ENCODE results near the gene HDAC7.

HDAC7 gene

GRCh38 chr12:47758834-47759690 lies 60.6 kb downstream of the HDAC7 start, which contains the start of gene RAPGEF3:
Gene RAPGEF3 (minus strand): TSS chr12:47758880. CDS start chr12:47758556, 324 bp downstream.
- peak; percentile 97 for DNase-seq (ENCODE audit: low spot score)

GRCh38 chr12:47758584-47758833 lies 61.2 kb downstream of the HDAC7 start:
- no peak for DNase-seq (ENCODE audit: low spot score)

DNA sequence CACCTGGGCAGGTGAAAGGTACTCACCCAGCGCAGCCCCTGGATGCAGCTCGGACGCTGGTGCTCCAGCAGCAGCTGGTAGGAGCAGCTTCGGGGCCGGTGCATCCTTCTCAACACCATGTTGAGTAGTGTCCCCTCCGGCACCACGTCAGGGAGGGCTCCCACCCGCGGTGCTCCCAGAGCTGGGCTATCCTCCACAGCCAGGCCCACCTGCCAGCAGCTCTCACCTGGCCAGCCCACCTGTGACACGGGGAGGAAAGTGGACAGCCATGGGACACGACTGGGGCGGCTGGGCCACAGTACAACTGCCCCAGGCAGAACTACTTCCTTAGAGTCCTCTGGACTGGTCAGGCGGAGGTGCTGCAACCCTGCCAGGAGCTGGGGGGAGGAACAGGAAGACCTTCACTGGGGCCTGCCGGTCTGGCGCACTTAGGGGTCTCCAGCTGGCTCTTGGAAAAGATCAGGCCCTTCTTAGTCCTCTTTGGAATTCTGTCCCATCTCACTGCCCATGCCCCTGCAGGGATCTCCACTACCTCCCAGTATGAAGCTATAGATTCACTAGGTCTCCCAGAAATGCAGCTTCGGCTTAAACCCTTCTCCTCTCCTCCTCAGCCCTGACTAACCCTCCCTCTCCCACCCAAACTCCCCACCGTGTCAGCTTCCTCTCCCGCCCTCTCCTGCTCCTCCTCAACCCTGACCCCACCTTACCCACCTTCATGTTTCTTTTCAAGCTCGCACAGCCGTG lies 61.7 kb downstream of the HDAC7 start:
- no peak for DNase-seq (ENCODE audit: low spot score)

- DNase-seq (ENCODE audit: low spot score) = no peak
These were observed 62.3 kb downstream of the HDAC7 start for GRCh38 chr12:47757364-47757839.

DNA sequence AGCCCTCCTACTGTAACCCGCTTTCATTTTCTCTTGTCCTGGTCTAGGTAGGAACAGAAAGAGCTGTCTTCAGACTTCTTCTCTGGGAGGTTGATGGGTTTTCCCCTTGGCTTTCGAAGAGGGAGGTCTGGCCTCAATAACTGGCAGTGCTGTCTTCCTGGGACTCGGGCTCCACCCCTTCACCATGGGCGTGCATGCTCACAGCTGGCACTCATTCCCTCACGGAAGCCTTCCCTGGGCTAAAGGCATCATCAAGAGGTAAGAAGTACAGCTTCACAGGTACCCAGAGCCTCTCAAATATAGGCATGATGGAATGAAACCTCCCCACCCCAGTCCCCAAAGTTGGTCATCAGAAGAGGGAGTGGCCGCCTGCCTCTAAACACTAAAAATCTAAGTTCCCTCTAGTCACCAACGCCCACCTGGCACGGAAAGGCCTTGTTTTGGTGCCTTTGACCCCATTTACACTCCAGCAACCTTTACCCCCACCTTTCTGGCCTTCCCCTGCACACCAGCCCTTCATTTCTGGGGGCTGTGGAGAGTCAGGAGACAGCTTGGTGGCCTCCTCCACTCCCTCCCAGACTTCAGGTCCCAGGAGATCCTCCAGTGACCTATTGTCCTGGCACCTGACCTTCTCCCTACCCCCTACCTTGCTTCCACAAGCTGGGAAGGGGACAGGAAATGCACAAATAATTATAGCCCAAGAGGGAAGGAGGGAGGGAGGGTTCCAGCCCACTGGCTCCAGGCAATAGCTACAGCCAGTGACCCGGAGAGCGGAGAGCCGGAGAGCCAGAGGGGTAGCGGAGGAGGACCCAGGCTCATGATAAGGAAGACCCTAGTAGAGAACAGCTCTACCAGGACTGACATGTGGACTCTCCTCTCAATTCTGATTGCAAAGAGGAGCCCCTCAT lies 63.8 kb downstream of the HDAC7 start:
- DNase-seq (ENCODE audit: low spot score) = no peak

DNA sequence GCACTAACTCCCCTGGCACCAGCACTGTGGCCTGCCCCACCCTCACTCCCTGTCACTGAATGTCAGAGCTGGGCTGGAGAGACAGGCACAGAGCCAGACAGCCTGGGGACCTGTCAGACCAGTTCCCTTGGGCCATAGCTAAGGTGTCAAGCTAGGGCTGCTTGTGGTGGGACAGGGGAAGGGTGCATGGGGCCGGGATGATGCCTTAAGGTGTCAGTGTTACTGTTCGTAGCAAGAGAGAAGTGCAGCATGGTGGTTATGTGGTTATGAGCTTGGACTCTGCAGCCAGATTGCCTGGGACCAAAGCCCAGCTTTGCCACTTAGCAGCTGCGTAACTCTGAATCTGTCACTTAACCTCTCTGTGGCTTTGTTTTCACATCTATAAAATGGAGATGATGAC lies 64.8 kb downstream of the HDAC7 start:
- DNase-seq (ENCODE audit: low spot score) = no peak

DNA sequence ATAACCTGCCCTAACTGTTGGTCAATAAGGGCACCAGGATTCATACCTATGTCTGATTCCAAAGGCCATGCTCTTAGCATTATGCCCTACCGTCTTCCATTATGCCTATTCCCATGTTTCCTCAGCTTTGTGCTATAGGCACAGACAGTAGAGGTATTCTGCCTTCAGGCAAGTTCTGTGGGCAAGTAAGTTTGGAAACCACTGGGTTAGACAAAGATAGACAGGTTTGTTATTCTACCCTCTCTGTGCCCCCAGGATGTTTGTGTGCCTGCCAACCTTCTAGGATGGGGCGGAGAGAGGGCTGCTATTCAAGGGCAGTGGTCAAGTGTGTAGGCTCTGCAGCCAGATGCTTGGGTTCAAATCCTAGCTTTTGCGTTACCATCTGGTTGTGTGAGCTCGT lies 65.6 kb downstream of the HDAC7 start:
- no peak for DNase-seq (ENCODE audit: low spot score)

- no peak for DNase-seq (ENCODE audit: low spot score)
These were observed 66.4 kb downstream of the HDAC7 start for GRCh38 chr12:47753021-47754001.

GRCh38 chr12:47752552-47752951 lies 67.2 kb downstream of the HDAC7 start:
- peak; percentile 67 for DNase-seq (ENCODE audit: low spot score)

- no peak for DNase-seq (ENCODE audit: low spot score)
These were observed 67.6 kb downstream of the HDAC7 start for GRCh38 chr12:47752121-47752520.

GRCh38 chr12:47751561-47751960 lies 68.1 kb downstream of the HDAC7 start:
- DNase-seq (ENCODE audit: low spot score) = no peak

DNA sequence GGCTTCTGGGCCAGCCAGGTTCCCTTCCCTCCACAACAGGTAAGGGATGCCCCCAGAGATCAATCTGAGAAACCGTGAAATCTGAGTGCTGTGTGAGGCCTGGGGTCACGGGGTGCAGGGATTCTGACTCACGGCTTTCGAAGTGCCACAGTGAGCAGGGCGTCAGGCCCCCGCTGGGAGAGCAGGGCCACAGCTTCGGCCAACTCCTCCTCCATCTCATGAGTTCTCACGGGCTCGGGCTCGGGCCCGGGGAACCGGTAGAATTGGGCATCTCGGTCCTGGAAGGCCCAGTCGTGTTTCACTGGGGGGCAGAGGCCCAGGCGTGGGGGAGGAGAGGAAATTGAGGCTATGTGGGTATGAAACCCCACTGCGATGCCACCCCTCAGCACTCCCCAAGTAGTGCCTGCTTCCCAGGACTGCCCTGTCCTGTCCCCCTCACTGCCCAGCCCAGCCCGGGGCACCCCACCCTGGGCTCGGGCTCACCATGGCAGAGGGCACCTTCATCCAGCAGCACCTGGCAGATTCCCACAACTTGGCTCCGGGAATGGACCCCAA lies 68.7 kb downstream of the HDAC7 start:
- no peak for DNase-seq (ENCODE audit: low spot score)

DNA sequence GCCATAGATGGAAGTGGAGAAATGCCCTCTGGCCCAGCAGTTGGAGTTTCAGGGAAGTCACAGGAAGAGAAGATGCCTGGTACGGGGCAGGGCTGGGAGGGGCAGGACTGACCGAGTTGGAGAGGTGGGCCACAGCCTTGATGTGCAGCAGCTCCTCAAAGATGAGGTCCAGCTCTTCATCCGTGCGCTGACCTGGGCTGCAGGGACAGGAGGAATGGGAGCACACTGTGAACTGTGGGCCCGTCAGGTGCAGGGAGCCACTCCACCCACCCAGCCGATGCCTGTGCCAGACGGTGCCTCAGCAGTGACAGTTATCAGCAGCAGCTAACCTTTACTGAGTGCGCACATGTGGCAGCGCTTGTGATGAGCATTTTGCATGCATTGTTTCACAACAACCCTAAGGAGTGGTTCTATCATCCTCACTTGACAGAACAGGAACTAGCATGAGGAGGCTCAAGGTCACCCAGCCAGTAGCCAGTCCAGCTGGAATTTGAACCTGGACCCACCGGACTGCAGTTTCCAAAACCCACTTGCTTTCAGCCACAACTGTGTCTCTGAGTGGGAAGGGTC lies 69.4 kb downstream of the HDAC7 start:
- DNase-seq (ENCODE audit: low spot score) = no peak

GRCh38 chr12:47748899-47749298 lies 70.8 kb downstream of the HDAC7 start:
- DNase-seq (ENCODE audit: low spot score) = no peak

DNA sequence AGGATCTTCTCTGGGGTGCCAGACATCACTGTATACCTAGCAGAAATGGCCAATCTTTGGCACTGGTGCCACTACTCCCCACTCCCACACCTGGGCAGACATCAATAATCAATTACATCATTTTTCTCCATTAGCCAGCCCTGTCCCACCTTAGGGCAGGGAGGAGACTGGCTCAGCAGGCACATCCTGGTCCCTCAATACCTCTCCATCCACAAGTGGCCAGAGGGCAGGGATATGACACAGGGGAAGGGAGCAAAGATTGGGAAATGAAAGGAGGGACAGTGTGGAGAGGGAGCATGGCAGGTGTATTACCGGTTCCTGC lies 71.2 kb downstream of the HDAC7 start:
- DNase-seq (ENCODE audit: low spot score) = no peak

DNA sequence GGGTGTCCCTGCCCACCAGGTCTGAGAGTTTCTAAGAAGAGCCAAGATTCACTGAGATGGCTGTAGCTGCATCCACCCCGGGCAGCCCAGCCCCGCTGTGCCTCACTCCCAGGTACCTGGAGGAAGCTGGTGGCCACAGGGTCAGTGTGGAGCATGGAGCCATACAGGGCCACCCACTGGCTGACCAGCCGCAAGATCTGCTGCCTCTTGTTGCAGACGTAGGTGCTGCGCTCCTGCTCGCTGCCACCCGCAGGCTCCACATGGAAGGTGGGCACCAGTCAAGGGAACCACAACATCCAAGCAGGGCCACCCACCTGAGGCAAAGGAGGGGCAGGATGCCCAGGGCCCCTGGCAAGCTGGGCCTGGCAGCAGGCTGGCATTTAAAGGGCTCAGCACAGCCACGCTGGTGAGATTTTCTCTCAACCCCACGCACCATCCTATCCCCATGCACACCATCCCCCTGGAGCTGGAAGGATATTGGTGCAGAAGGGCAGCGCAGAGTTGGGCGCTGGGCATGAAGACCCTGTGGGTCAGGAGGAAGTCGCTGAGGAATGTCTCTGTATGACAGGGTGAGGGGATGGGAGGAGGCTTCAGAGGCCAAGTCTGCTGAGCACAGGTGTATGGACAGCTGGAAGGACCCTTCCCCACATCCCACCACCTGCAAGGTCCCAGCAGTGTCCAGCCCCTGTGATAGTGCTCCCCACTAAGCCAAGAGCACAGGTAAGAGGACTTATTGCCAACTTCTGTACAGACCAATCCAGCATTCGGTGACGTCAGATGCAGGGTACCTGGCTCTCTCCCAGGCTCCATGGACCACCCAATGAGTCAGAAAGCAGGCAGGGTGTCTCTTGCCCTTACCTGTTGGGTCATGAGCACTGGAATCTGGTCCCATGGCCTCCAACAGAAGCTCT lies 71.9 kb downstream of the HDAC7 start:
- DNase-seq (ENCODE audit: low spot score) = no peak

DNA sequence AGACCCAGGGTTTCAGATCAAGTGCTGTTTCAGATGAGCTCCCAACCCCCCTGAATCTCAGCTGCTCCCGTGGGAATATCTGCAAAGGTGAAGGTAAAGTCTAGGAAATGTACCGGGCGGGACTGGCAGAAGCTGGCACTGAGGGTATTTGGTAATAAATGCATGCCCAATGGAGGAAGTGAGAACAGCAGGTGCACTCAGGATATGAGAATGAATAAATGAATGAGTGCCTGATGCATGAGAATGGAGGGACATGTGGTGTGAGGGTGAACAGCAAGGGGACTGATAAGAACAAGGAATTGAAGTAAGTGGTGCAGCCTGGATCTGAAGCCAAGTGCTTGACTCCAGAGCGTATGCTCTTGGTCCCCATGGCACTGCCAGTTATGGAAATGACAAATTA lies 72.6 kb downstream of the HDAC7 start:
- no peak for DNase-seq (ENCODE audit: low spot score)

- no peak for DNase-seq (ENCODE audit: low spot score)
These were observed 73.2 kb downstream of the HDAC7 start for GRCh38 chr12:47746523-47746922.

GRCh38 chr12:47746073-47746472 lies 73.6 kb downstream of the HDAC7 start:
- DNase-seq (ENCODE audit: low spot score) = no peak

Data from hepatic stellate cell (primary cell).